HEK293 (cell line): ENCODE data around the gene CNPY2.

Experiments
- BCL11A ChIP-seq: fragments of 450-650 bp; formaldehyde crosslinking; IDR thresholded peaks from 2 replicates; pipeline ENCODE4 v1.5.1; 2016; ENCODE audit warnings: low read depth, missing biosample characterization, missing genetic modification characterization
- GLIS2 ChIP-seq: fragments of 450-650 bp; formaldehyde crosslinking; IDR thresholded peaks from 2 replicates; pipeline ENCODE4 v1.5.1; 2016; ENCODE audit warnings: missing biosample characterization, missing genetic modification characterization
- HIC1 ChIP-seq: fragments of 450-650 bp; formaldehyde crosslinking; IDR thresholded peaks from 2 replicates; pipeline ENCODE4 v1.5.1; 2016; ENCODE audit warnings: missing biosample characterization, missing genetic modification characterization
- KLF16 ChIP-seq: fragments of 450-650 bp; formaldehyde crosslinking; IDR thresholded peaks from 2 replicates; pipeline ENCODE4 v1.5.1; 2017; ENCODE audit warnings: missing biosample characterization, missing genetic modification characterization
- KLF8 ChIP-seq: fragments of 450-650 bp; formaldehyde crosslinking; IDR thresholded peaks from 2 replicates; pipeline ENCODE4 v1.5.1; 2016; ENCODE audit warnings: missing biosample characterization, missing genetic modification characterization
- SP2 ChIP-seq: fragments of 450-650 bp; formaldehyde crosslinking; IDR thresholded peaks from 2 replicates; pipeline ENCODE4 v1.5.1; 2016; ENCODE audit warnings: missing biosample characterization, missing genetic modification characterization
- ZBTB10 ChIP-seq: fragments of 450-650 bp; formaldehyde crosslinking; IDR thresholded peaks from 2 replicates; pipeline ENCODE4 v1.5.1; 2016; ENCODE audit warnings: missing biosample characterization, missing genetic modification characterization
- ZBTB11 ChIP-seq: fragments of 450-650 bp; formaldehyde crosslinking; conservative IDR thresholded peaks from 2 replicates; pipeline ENCODE4 v1.5.1; 2016; ENCODE audit warnings: low read depth, missing biosample characterization, missing genetic modification characterization
- ZBTB20 ChIP-seq: fragments of 450-650 bp; formaldehyde crosslinking; IDR thresholded peaks from 2 replicates; pipeline ENCODE4 v1.5.1; 2016; ENCODE audit warnings: missing biosample characterization, missing genetic modification characterization
- ZBTB21 ChIP-seq: fragments of 450-650 bp; formaldehyde crosslinking; IDR thresholded peaks from 2 replicates; pipeline ENCODE4 v1.5.1; 2017; ENCODE audit warnings: missing biosample characterization, missing genetic modification characterization
- ZBTB26 ChIP-seq: fragments of 450-650 bp; formaldehyde crosslinking; optimal IDR thresholded peaks from 2 replicates; pipeline ENCODE3; 2016; ENCODE audit warnings: missing biosample characterization, mild to moderate bottlenecking, missing genetic modification characterization
- ZNF354C ChIP-seq: fragments of 450-650 bp; formaldehyde crosslinking; IDR thresholded peaks from 2 replicates; pipeline ENCODE4 v1.5.1; 2016; ENCODE audit warnings: missing biosample characterization, missing genetic modification characterization, low read depth, borderline replicate concordance
- ZNF398 ChIP-seq: fragments of 450-650 bp; formaldehyde crosslinking; IDR thresholded peaks from 2 replicates; pipeline ENCODE4 v1.5.1; 2017; ENCODE audit warnings: missing biosample characterization, missing genetic modification characterization
- ZNF513 ChIP-seq: fragments of 450-650 bp; IDR thresholded peaks from 2 replicates; pipeline ENCODE4 v1.5.1; 2018; ENCODE audit warnings: missing biosample characterization, missing genetic modification characterization
- ZNF518A ChIP-seq: fragments of 450-650 bp; formaldehyde crosslinking; conservative IDR thresholded peaks from 2 replicates; pipeline ENCODE4 v1.5.1; 2016; ENCODE audit warnings: low read depth, missing biosample characterization, missing genetic modification characterization
- ZNF561 ChIP-seq: fragments of 450-650 bp; IDR thresholded peaks from 2 replicates; pipeline ENCODE4 v1.5.1; 2018; ENCODE audit warnings: missing biosample characterization, missing genetic modification characterization, borderline replicate concordance
- ZNF580 ChIP-seq: fragments of 450-650 bp; formaldehyde crosslinking; IDR thresholded peaks from 2 replicates; pipeline ENCODE4 v1.5.1; 2016; ENCODE audit warnings: missing biosample characterization, missing genetic modification characterization

Gene CNPY2

GRCh38 chr12:56333679-56334489, 18.1 kb upstream of the CNPY2 start, which contains the start of gene PAN2 (continued):
- TF ChIP-seq ZBTB10 (tag by site-specific recombination), result peak; percentile 92
- 0 out of 2 replicates have a peak, but pooled peaks have one; percentile 60 for TF ChIP-seq ZBTB20 (tag by site-specific recombination)
- no peak; the same call in 1 of the 2 replicates for TF ChIP-seq ZNF398 (tag by site-specific recombination)
- TF ChIP-seq BCL11A (tag by site-specific recombination), result 0 out of 2 replicates have a peak, but pooled peaks have one; percentile 67
- 0 out of 2 replicates have a peak, but pooled peaks have one; percentile 22 for TF ChIP-seq KLF16 (tag by site-specific recombination)
- peak; percentile 85 for TF ChIP-seq ZBTB11 (tag by site-specific recombination)
- TF ChIP-seq ZNF518A (tag by site-specific recombination), result peak; percentile 42
- TF ChIP-seq ZNF580 (tag by site-specific recombination), result peak; percentile 60
- peak; percentile 95 for TF ChIP-seq GLIS2 (tag by site-specific recombination)
- TF ChIP-seq ZBTB26, result peak; percentile 38
- TF ChIP-seq KLF8, result peak; percentile 51; the same call in 1 of the 2 replicates
- no peak for TF ChIP-seq ZNF513 (tag by site-specific recombination)
- peak; percentile 53; the same call in 1 of the 2 replicates for TF ChIP-seq ZBTB21 (tag by site-specific recombination)
- peak; percentile 76 for TF ChIP-seq HIC1 (tag by site-specific recombination)
- peak; percentile 61; the same call in 1 of the 2 replicates for TF ChIP-seq ZNF561 (tag by site-specific recombination)
- peak; percentile 95 for TF ChIP-seq SP2 (tag by site-specific recombination)
- no peak for TF ChIP-seq ZNF354C (tag by site-specific recombination)
